HK-2 (cell line): ENCODE measurements around the gene SEC22C.
"Not testable (repeated sequence)": the region's sequence is repeated elsewhere in the genome, so short reads cannot be mapped to it uniquely, and the experiment has no call there.

ENCODE experiments used
- DNase-seq: peaks from one replicate; pipeline ENCODE4 v3.0.0-alpha.2; 2018; ENCODE audit not compliant: unreplicated experiment

SEC22C gene

DNA sequence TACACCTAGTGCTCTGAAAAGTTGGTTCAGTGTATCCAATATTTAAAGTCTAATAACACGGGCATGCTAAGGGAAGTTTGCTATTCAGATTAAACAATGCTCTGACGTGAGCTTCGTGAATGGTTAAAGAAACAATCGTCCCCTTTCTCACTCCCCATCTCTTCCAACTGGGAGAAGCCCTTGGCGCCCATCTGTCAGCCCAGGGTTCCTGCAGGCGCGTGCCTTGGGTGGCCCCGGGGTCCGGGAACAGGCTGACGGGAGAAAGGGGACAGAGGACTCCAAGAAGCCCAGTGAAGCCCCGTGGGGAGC is 413 bp downstream of the SEC22C start:
- DNase-seq = no peak

DNA sequence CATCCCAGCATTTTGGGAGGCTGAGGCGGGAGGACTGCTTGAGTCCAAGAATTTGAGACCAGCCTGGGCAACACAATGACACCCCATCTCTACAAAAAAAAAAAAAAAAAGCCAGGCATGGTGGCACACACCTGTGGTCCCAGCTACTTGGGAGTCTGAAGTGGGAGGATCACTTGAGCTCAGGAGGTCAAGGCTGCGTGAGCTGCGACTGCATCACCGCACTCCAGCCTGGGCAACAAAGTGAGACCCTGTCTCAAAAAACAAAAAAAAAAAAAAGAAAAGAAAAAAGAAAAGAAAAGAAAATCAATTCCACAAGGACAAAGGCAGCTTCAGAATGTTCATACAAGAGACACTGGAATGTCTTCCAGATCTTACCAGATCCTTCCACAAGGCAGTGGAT is 2.4 kb downstream of the SEC22C start:
- not testable (repeated sequence) for DNase-seq

DNA sequence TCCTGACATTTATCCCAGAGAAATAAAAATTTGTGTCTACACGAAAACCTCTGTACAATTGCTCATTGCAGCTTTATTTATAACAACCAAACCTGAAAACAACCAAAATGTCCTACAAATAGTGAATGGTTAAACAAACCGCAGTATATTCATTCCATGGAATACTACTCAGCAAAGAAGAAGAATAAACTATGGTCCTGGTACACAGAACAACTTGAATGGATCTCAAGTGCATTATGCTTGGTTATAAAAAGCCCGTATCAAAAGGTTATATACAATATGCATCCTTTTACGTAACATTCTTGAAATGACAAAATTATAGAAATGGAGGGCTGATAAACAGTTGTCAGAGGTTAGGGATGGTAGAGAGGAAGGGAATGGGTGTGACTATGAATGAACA is 3.7 kb downstream of the SEC22C start:
- no peak for DNase-seq

DNA sequence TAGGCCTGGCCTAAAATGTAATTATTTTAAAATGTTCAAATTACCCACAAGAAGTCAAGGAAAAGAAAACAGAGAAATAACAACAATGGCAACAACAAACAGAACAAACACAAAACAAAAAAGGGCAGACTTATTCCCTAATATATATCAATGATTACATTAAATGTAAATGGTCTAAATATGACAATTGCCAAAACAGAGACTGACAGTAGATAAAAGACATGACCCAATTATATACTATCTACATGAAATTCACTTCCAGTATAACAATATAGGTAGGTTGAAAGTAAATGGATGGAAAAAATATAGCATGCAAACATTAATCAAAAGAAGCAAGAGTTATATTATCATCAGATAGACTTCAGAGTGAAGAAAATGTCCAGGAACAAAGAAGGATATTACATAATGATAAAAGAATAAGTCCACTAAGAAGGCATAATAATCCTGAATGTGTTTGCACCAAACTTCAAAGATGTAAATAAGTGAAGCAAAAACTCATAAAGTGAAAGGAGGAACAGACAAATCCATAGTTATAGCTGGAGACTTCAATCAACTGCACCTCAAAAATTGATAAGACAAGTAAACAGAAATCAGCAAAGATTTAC is 6.5 kb downstream of the SEC22C start:
- DNase-seq = no peak

DNA sequence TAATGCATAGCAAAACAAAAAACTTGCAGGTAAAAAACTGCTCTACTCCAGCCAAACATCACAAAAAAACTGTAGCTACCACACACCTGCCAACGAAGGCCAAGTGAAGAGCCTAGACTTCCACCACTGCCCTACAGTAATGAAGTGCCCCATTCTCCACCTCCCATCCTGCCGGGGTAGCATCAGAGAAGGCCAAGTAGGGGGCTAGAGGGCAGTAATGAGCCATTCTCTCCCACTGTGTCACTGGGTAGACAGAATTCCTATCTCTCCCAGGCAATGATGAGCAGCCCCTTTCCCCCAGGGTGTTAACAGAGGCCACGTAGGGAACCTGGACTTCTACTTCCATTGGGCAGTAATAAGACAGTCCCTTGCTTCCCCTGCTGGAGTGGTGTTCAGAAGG is 9.5 kb downstream of the SEC22C start:
- DNase-seq = peak; percentile 14

DNA sequence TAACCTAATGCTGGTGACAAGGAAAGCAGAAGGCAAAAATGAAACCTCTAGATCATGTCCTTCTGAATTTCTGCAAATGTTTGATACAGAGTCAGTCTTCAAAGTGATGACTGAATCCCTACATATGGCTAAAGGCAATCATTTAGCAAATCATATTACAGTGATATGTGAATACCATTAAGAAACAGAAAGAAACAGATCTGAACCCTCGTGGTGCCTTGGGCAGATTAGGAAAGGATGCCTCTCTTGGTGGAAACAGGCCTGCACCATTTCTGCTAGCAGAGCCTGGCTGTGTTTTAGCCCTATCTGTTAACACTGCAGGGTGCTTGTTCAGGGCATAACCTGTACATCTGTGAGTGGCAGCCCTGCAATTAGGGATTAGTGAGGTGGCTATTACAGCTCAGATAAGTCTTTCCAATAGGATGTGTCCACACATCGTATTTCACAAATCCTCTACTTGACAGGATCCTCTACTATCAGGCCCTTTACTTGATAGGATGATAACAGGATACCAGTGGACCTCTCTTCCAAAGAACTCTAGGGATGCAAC is 12.1 kb downstream of the SEC22C start:
- DNase-seq = no peak

DNA sequence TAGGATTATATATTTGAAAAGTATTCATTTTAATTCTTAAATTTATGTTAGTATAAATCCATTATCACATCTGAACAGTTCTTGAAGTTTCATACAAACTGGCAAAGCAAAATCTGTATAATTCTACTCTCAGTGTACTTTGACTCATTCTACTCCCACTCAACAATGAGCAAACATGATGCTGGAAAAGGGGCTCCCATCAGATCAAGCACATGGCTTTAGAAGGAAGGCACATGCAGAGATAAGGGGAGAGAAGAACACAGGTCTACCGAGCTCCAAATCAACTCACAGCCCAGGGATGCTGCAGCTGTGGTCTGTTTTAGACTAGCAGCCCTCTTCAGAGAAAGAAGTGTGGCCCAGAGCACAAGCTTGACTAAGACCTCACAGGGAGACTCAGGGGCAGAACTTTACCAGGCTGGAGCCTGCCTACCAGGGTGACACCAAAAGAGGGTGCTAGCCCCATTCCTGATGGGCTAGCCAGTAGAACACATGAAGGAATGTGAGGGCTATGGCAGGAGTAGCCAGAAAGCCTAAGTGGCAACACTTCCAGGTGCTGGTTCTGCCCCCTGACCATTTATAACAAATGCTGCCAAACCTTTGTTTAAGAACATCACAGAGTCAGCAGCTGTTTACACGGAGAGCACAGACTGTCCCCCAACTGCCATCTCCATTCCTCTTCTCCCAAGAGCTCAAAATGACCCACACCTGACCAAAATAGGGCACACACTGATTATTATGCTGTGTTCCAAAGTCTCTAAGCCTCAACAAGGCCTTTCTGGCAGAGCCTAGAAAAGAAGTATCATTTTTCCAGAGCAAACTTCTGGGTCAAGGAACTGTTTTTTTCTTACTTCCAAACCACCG is 19.5 kb downstream of the SEC22C start:
- DNase-seq = no peak

DNA sequence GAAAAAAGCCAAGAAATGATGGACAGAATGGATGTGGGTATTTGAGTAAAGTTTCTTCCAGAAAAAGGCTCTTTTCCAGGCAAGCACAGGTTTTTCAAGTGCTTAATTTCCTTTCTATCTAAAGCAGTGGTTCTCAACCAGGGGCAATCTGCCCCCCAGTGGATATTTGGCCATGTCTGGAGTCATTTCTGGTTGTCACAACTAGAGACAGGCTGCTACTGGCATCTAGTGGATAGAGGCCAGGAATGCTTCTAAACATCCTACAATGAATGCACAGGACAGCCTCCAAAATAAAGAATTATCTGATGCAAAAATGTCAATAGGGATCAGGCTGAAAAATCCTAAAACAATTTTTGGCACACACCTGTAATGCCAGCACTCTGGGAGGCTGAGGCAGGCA is 23.9 kb downstream of the SEC22C start:
- DNase-seq = no peak

DNA sequence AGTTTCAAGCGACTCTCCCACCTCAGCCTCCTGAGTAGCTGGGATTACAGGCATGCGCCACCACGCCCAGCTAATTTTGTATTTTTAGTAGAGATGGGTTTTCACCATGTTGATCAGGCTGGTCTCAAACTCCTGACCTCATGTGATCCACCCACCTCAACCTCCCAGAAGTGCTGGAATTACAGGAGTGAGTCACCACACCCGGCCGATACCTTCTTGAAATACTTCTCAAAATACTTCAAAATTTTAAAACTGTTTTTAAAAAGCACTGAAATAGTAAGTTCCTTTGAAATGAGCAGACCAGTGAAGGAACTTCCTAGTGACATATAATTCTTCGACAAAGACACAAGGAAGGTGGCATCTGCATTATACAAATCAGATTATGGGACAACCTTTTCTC is 24.9 kb downstream of the SEC22C start:
- DNase-seq = not testable (repeated sequence)

DNA sequence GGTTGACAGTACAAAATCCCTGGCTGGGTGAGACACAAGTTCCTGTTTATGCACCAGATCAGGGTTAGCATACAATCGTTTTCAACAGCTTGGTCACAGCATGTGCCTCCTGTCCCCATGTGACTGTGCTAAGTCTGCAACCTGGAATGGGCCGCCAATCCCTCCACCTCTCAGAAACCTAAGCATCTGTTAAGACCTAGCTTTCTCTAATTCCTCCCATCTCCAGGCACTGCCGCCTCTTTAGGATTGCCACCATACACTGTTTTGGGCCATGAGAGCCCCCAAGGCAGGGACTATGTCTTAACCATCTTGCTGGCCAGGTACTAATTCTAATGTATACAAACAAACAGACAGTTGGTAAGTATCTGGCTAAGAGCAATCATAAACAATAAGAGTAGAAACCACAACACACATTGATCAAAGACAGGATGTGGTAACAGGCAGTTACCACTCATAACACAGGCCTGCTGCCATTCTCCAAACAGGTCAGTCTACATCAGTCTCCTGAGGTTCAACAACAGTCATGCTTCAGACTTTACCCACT is 25.6 kb downstream of the SEC22C start:
- no peak for DNase-seq

DNA sequence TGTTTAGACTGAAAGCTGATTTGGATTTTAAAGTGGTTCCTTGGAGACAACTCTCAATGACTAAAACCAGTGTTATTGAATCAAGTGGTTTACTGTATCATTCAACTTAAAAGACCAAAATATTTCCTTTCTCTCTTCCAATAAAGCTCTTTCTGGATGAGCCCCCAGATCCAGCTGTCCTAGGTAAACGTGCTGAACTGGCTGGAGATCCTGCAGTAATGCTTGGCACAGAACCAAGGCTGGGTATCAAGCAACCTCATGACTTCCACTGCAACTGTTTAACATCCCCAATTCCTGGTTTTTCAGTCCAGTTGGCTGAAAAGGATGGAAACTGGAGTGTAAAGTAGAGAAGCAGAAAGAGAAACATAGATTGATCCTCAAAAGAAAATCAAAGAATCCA is 28.9 kb downstream of the SEC22C start:
- DNase-seq = no peak

DNA sequence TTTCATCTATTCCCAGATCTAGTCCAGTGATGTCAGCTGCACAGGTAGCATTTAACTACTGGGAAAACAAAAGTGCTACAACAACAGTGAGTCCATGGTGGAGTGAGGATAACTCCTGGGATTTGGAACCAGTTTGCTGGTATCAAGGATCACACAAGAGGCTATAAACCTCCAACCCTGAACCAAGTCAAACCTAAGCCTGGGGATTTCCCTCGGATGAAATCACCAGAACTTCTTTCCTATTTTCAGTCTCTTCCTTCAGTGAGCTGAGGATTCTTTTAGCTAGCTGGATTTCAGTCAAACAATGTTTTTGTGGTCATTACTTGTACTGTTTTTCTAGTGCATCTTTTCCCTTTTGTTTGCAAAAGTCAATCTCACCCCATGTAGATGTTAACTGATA is 31.5 kb downstream of the SEC22C start:
- DNase-seq = no peak

DNA sequence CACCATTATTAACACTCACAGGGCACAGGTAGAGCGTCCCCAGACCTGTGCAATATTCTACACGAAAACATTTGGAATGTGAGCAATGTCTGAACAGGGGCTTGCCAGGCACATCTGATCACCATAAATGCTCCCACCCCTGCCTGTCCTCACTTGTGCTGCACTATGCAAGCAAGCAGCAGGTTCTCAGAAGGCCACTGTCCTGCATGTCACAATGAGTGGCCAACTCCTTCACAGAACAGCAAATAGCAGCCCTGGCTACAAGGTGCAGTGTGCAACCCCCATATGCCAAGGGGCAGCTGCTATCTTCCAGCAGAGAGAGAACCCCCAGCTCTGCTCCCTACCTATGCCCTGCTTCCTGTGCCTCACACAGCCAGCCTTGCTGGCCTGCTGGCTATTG is 32.6 kb downstream of the SEC22C start:
- no peak for DNase-seq

DNA sequence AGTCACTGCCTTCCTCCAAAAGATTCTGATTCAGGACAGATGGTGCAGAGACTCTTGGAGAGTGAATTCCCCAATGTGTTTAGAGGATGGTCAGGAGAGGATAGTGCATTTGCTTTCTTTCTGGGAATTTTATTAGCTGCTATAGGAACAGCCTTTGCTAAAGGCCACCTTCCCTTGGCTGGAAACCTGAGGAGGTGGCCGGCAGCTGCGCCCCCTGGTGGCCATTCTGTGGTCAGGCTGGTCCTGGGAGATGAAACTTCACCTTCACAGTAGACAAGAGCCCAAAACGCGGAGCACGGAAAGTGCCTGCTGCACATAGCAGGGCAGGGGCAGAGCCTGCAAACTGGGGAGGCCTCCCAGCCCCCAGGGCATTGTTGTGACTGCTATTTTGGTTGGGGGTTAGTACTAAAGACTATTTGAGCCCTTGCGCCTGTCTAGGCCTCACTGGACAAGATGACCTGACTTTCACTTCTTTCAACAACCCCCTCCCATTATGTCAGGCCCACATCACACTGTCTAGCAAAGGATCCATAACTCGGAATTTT is 34.3 kb downstream of the SEC22C start:
- peak; percentile 62 for DNase-seq

DNA sequence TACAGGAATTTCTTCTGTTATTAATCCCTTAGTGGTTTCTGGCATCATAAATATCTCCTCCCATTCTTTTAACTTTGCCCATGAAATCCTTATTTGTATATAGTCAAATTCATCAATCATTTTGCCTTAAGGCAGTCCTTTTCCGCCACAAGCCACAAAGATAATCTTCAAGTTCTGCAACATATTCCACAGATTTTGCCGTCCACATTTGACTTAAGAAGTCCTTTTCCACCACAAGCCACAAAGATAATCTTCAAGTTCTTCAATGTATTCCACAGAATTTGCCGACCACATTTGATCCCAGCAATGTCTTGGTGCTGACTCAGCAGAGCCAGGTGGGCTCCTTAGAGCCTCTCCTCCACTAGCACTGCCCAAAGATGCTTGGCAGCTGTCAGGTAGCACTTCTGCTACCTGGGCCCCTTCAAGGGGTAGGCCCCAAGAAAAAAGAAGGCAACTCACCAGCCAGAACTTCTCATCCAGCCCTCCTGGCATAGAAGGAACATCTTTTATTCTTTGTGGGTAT is 35.0 kb downstream of the SEC22C start:
- no peak for DNase-seq

DNA sequence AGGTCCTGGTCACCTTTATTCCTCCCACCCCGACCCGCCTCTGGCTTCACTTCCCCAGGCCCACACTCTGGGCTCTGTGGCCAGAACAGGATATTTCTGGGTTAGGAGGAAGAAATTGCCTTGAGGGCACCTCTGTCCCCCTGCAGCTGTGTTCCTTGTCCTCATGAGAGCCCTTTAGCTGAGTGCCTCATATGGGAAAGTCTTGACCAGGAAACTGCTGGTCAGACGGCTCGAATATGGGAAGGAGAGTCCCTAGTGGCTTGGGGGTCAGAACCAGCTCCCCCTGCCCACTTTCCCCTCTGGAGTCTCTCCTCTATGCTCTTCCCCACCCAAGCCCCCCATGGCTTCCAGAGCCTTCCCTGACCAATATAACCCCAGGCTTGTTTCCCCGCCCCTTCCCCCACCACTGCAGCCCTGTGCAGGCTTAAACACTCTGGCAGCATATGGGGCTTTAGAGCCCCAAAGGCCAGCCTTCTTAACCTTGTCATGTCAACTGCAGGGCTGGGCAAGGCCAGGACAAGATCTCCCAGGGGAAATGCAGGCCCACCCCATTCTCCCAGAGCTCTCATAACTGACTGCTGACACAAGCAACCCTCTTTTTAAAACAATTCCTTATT is 36.4 kb downstream of the SEC22C start:
- DNase-seq = no peak

DNA sequence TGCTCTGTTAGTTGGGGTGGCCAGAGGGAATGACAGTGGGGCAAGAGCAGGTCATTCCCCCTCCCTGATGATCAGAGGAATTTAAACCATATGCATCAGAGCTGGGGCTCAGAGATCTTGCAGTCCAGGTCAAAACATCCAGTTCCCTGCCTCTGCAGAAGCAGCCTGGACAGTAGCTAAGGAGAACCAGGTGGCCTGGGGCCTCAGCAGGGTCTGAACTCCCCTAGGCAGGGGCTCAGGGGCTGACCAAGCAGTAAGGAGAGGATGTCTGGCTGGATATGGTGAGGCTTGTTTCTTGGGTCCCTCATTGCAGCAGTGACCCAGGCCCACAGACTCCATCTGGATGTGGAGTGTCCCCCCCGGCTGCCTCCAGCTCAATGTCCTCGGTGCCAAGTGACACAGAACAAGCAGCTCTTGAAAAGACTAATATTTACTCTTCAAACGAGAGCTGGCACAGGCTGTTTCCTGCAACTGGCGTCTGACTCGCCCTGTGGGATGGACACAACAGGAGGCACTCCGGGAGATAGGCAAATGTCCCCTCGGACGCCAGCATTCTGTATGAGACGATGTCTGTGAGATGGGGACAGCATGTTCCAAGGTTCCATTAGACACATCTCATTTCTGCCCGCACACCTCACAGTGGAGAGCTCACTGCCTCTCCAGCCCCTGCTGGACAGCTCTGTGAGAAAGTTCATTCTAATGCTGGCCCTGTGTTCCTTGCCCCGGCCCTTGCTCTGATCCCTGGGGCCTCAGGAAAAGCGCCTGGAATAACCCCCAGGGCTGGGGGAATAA is 37.1 kb downstream of the SEC22C start:
- no peak for DNase-seq

DNA sequence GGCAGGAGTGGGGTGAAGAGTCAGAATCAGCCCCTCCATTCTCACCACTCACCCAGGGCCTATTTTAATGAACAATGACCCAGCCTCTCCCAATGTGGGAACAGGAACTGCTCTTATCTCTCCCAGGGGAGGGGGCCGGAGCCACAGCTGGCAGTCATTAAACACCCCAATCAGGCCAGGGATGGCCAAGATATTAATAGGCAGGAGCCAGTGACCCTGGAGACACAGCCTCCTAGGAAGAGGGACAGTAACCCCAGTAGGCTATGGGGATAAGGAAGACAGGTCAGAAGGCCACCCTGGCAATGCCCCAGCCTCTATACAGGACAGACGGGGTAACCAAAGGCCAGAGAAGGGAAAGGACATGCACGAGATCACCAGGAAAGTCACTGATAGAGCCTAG is 40.7 kb downstream of the SEC22C start:
- no peak for DNase-seq

DNA sequence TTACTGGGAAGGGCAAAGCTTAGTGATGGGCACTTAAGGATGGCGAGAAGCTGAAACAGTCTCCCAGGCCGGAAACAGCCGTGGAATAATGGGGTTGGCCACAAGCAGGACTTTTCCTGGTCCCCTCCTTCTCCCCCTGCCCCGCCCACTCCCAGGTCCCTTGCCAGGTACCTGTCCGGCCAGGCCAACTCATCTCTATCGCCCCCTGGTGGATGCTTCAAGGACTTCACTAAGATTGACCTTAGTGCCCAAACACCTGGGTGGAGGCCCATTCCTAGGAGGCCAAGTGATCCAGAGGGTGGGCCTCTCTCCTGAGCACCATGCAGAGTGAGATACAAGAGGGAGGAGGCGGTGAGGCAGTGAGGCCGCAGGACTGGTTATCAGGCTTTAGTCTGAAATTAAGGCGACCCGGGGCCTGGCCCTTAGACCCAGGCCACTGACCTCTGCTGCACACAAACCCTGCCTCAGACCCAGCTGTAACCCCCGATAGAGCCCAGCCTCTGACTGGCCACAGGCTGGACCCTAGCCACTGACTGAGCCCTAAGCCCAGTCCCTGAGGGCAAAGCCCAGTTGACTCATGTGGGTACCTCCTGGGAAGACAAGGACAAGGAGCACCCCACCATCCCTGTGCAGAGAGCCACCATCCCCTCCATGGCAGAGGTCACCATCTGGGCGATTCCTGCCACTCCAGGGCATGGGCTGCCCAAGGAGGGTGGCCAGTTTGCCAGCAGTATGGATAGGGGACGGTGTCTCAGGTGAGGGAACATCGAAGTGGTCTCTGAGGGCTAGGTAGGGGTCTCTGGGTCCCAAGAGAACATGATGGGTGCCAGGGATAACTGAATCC is 41.7 kb downstream of the SEC22C start:
- DNase-seq = peak; percentile 49

DNA sequence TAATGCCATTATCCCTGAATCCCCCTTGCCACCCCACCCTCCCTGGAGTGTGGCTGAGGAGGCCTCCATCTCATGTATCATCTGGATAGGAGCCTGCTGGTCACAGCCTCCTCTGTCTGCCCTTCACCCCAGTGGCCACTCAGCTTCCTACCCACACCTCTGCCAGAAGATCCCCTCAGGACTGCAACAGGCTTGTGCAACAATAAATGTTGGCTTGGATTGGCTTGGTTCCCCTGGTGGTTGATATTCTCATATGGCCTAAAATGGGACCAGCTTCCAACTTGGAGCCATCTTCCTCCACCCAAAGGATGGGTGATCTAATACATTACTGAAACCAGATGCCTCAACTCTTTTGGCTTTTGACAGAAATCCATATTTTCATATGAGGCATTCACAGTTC is 44.4 kb downstream of the SEC22C start:
- DNase-seq = no peak
